K562 (cell line): ENCODE measurements around the gene SERPINE1. TPM values are rescaled to one million over a fixed set of nuclear protein-coding genes. Genes with fewer than 3 reads are reported as not detected.
A peak's percentile ranks its signal among the peaks of the same experiment; 100 is the strongest.

Source experiments
- ATAC-seq: fragments of 200-7000 bp; cut with Tn5 transposase; 3 replicates; pipeline ENCODE4 v1.9.1; 2020; ENCODE audit warnings: moderate library complexity
- BruUV-seq: library from RNA; stranded (reverse); fragments of 400-500 nt; replicated peaks from 2 replicates; lab custom pipeline; 2021; lab: Mats Ljungman, UMichigan
- CTCF ChIA-PET: fragments of 300-600 bp; formaldehyde crosslinking; extraction: SDS; loops from one replicate; lab custom pipeline; 2021; ENCODE audit warnings: low intra/inter-chr PET ratio; lab: Yijun Ruan, JAX
- POLR2A ChIA-PET: fragments of 300-600, 350-650 bp; sonication (Branson Sonifier 250); formaldehyde crosslinking; extraction: SDS; loops from one replicate; lab custom pipeline; 2021; ENCODE audit warnings: antibody characterized with exemption, inconsistent platforms; lab: Yijun Ruan, JAX
- DNase-seq, 4 experiments: peaks; one replicate each; pipeline versions ENCODE4 v3.0.0 to v3.0.0-alpha.2; 2011 to 2018; ENCODE audit warnings: low spot score in 3 of 4, mixed read lengths in 3 of 4; ENCODE audit errors: extremely low read depth in 1 of 4
- FAIRE-seq: peaks from 2 replicates; lab custom pipeline; 2011; peaks lifted over from hg19 to GRCh38; lab: Jason Lieb, UNC
- H2AFZ ChIP-seq: 2 replicates; pipeline ENCODE4 v1.6.0; 2011; ENCODE audit warnings: low read depth, low read length, control low read depth, inconsistent platforms
- H3K27ac ChIP-seq: fragments of 200-600 bp; 3 replicates; pipeline ENCODE4 v1.8.0; 2011; ENCODE audit warnings: low read depth, mild to moderate bottlenecking, control low read depth, inconsistent platforms, low read length, moderate library complexity, mixed read lengths; ENCODE audit errors: extremely low read depth
- H3K27me3 ChIP-seq, 2 experiments: fragments of 300-600 bp in 1 of 2; 2 replicates in 1 of 2; 3 replicates in 1 of 2; pipeline versions ENCODE4 v1.6.0 to v1.8.0; 2011; ENCODE audit warnings: inconsistent platforms in 2 of 2, low read length in 2 of 2, mild to moderate bottlenecking in 1 of 2, mixed read lengths in 1 of 2, moderate library complexity in 1 of 2; ENCODE audit not compliant: control insufficient read depth in 2 of 2, insufficient read depth in 2 of 2
- H3K36me3 ChIP-seq: fragments of 300-600 bp; 3 replicates; pipeline ENCODE4 v1.8.0; 2011; ENCODE audit warnings: mild to moderate bottlenecking, low read length, inconsistent platforms; ENCODE audit not compliant: control insufficient read depth, insufficient read depth
- H3K4me1 ChIP-seq, 2 experiments: fragments of 200-600 bp in 1 of 2; replicated peaks in 1 of 2; 2 replicates in 1 of 2; 3 replicates in 1 of 2; pipeline versions ENCODE4 v1.5.1 to v1.8.0; 2011; ENCODE audit warnings: inconsistent platforms in 2 of 2, low read length in 2 of 2, mild to moderate bottlenecking in 1 of 2, mixed read lengths in 1 of 2, moderate library complexity in 1 of 2; ENCODE audit not compliant: control insufficient read depth in 2 of 2, insufficient read depth in 2 of 2
- H3K4me2 ChIP-seq: 2 replicates; pipeline ENCODE4 v1.6.1; 2011; ENCODE audit warnings: low read length, control low read depth, inconsistent platforms, mixed read lengths; ENCODE audit not compliant: insufficient read depth
- H3K4me3 ChIP-seq: fragments of 200-600 bp; sonication (generic), shearing (Covaris generic); 2 replicates; pipeline ENCODE4 v1.5.1; 2016; ENCODE audit warnings: control low read depth, inconsistent platforms
- H3K79me2 ChIP-seq: fragments of 200-600 bp; 3 replicates; pipeline ENCODE4 v1.8.0; 2011; ENCODE audit warnings: low read length, inconsistent platforms; ENCODE audit not compliant: control insufficient read depth, insufficient read depth
- H3K9ac ChIP-seq, 2 experiments: 2 replicates each; pipeline versions ENCODE4 v1.6.0 to v1.6.1; 2011; ENCODE audit warnings: low read depth in 2 of 2, low read length in 2 of 2, control low read depth in 1 of 2, inconsistent platforms in 1 of 2, mild to moderate bottlenecking in 1 of 2, mixed read lengths in 1 of 2; ENCODE audit not compliant: insufficient read depth in 1 of 2
- H3K9me1 ChIP-seq: one replicate; pipeline ENCODE4 v1.6.0; 2011; ENCODE audit warnings: inconsistent platforms, mild to moderate bottlenecking, low read length, moderate library complexity; ENCODE audit not compliant: control insufficient read depth, insufficient read depth
- H3K9me3 ChIP-seq: replicated peaks from 2 replicates; pipeline ENCODE4 v1.5.1; 2011; ENCODE audit warnings: low read depth, low read length, inconsistent platforms; ENCODE audit not compliant: control insufficient read depth, insufficient read depth
- H4K20me1 ChIP-seq: replicated peaks from 2 replicates; pipeline ENCODE4 v1.6.1; 2011; ENCODE audit warnings: low read length, inconsistent platforms, mixed read lengths; ENCODE audit not compliant: control insufficient read depth, insufficient read depth
- AFF1 ChIP-seq, 2 experiments: fragments of 450-650 bp; IDR thresholded peaks; 2 replicates each; pipeline ENCODE4 v1.6.1; 2018; ENCODE audit warnings: mild to moderate bottlenecking in 2 of 2, low read depth in 1 of 2; ENCODE audit not compliant: partially characterized antibody in 2 of 2
- ATF6 ChIP-seq: sonication (generic); formaldehyde crosslinking; IDR thresholded peaks from 2 replicates; pipeline ENCODE4 v1.4.0; 2020; ENCODE audit warnings: mild to moderate bottlenecking, missing genetic modification reagents
- FOSL1 ChIP-seq: fragments of 200-800 bp; sonication (Bioruptor generic); conservative IDR thresholded peaks from 2 replicates; pipeline ENCODE4 v1.6.1; 2016; ENCODE audit warnings: missing genetic modification characterization, missing compliant biosample characterization
- HSF4 ChIP-seq: fragments of 250-450 bp; sonication (Bioruptor Pico); IDR thresholded peaks from 2 replicates; pipeline ENCODE4 v2.1.2; 2022; ENCODE audit warnings: mild to moderate bottlenecking, moderate library complexity, borderline replicate concordance
- KHSRP ChIP-seq: fragments of 450-650 bp; IDR thresholded peaks from 2 replicates; pipeline ENCODE4 v1.6.1; 2017
- PCBP1 ChIP-seq: fragments of 200-400 bp; formaldehyde crosslinking; IDR thresholded peaks from 2 replicates; pipeline ENCODE4 v1.6.1; 2018; ENCODE audit warnings: mild to moderate bottlenecking, low read depth, low read length; ENCODE audit not compliant: poor library complexity, severe bottlenecking
- XRCC4 ChIP-seq: IDR thresholded peaks from one replicate; pipeline ENCODE4 v1.6.1; 2011; ENCODE audit not compliant: insufficient read depth, insufficient read length; ENCODE audit errors: extremely low read depth
- WGBS: fragments of 100-300 bp; shearing (Covaris generic); methylation state at CpG from one replicate; pipeline ENCODE4 v1.1.6; 2016; ENCODE audit warnings: low coverage, mixed read lengths; ENCODE audit not compliant: insufficient coverage; ENCODE audit errors: missing lambda C conversion rate; 5-methylcytosine and 5-hydroxymethylcytosine counted together
- in situ Hi-C: fragments of 300-500 bp; cut with MboI; formaldehyde crosslinking; loops from 4 replicates; pipeline ENCODE4 v1.15.0; 2018; ENCODE audit warnings: inconsistent platforms, mixed read lengths
- intact Hi-C: fragments of 100-400 bp; cut with micrococcal nuclease; formaldehyde crosslinking; loops from 2 replicates; pipeline ENCODE4 v1.14.2; 2022
- polyA plus RNA-seq, 8 experiments: library from polyadenylated mRNA; depleted of rRNA in 4 of 8; stranded (reverse) in 5 of 8; unstranded in 3 of 8; fragments of >200 nt; fragmentation: Nextera tagmentation in 2 of 8; fragmentation: Illumina TruSeq in 1 of 8; extraction: Ambion mirVana in 2 of 8; extraction: Trizol in 1 of 8; gene quantifications; 2 replicates each; pipeline versions ENCODE4 v1.2.1 to v1.2.3, GENCODE V29; 2011 to 2014; ENCODE audit warnings: inconsistent platforms in 1 of 8, missing spikeins in 1 of 8
- total RNA-seq, 7 experiments: library from RNA; depleted of rRNA in 6 of 7; stranded (reverse); fragments of >200 nt in 6 of 7; fragmentation: Illumina TruSeq in 2 of 7; extraction: Trizol in 2 of 7; gene quantifications; 2 replicates each; pipeline versions ENCODE4 v1.2.1 to v1.2.3, GENCODE V29; 2011 to 2021; ENCODE audit warnings: low replicate concordance in 1 of 7

SERPINE1 gene
- total and polyA plus RNA-seq, 9 of the 15 experiments (the other 6 are each of a cell fraction or from before 2014, with no cell fraction given) = 0.22 to 4.8 (median 0.91) TPM

GRCh38 chr7:101093906-101094305 is 33.0 kb upstream of the SERPINE1 start:
- TF ChIP-seq HSF4 (no peak), PCBP1 (no peak)
- Histone ChIP-seq H4K20me1 (no peaks in the 10 kb centered on the region; the same call in none of the 2 replicates), H3K4me1 (peaks cover 23% of the 10 kb centered on the region in 2 experiments; a peak in 4 of 5 replicates), H3K36me3 (peaks cover 6% of the 10 kb centered on the region; the same call in 1 of the 3 replicates), H3K4me2 (no peak overlapping the region), H3K27ac (no peak overlapping the region), H2AFZ (no peak overlapping the region), H3K79me2 (no peaks in the 10 kb centered on the region), H3K4me3 (no peak overlapping the region), H3K27me3 (no peaks in the 10 kb centered on the region), H3K9me1 (no peaks in the 10 kb centered on the region), H3K9me3 (no peaks in the 10 kb centered on the region), H3K9ac (no peak overlapping the region)
- DNase-seq (no peak), FAIRE-seq (no peak), ATAC-seq (no peak)
- in situ Hi-C loops (no loop called here), intact Hi-C loops (loop anchor here (1.0 kb wide), 1 partner anchor 44 kb away; no protein-coding TSS in a partner anchor)
- CTCF ChIA-PET = interaction anchor here (1.0 kb wide), 1 partner anchor 45 kb away, joined by 3 read pairs; no protein-coding TSS in a partner anchor
- POLR2A ChIA-PET = no interaction called here
- WGBS = 95% methylated on average over 4 of the region's 4 CpGs
- BruUV-seq = no TSS peak

GRCh38 chr7:101094376-101094775 is 32.5 kb upstream of the SERPINE1 start:
- ATAC-seq (no peak), DNase-seq (no peak), FAIRE-seq (no peak)
- Histone ChIP-seq H3K27me3 (no peaks in the 10 kb centered on the region), H4K20me1 (no peaks in the 10 kb centered on the region; the same call in none of the 2 replicates), H3K4me1 (peaks cover 26 to 27% of the 10 kb centered on the region in 2 experiments; a peak in 4 of 5 replicates), H3K9me1 (no peaks in the 10 kb centered on the region), H3K79me2 (no peaks in the 10 kb centered on the region), H3K27ac (no peak overlapping the region), H3K36me3 (peaks cover 2% of the 10 kb centered on the region; the same call in 1 of the 3 replicates), H3K4me2 (no peak overlapping the region), H3K4me3 (no peak overlapping the region), H2AFZ (no peak overlapping the region), H3K9ac (peak overlapping the region in 1 of 2 experiments; percentile 18; a peak in 1 of 4 replicates), H3K9me3 (no peaks in the 10 kb centered on the region)
- ChIA-PET POLR2A (interaction anchor here (1.1 to 3.9 kb wide), 3 partner anchors 9 to 91 kb away, joined by 3 to 20 read pairs (median 5); partner anchors contain the start of gene TRIM56), CTCF (interaction anchor here (1.0 to 1.6 kb wide), 2 partner anchors 43 to 44 kb away, joined by 3 to 4 read pairs; no protein-coding TSS in a partner anchor)
- in situ Hi-C loops (no loop called here), intact Hi-C loops (loop anchor here (1.0 kb wide), 1 partner anchor 44 kb away; no protein-coding TSS in a partner anchor)
- BruUV-seq = no TSS peak
- WGBS = 50% methylated on average over 9 of the region's 9 CpGs
- TF ChIP-seq KHSRP (0 out of 2 replicates have a peak, but pooled peaks have one; percentile 37), ATF6 (CRISPR knock-in tag) (no peak), XRCC4 (no peak), FOSL1 (tag) (no peak), AFF1 (IDR thresholded peaks at IDR 0.05; ENCODE audit: low read depth in 1 of 2, partially characterized antibody in 2 of 2) (no peak)
